HUES6 (cell line): ENCODE measurements around the gene ANO1.

ENCODE experiments used
- H3K27ac ChIP-seq: 2 replicates; pipeline ENCODE4 v1.7.0; 2013; ENCODE audit warnings: low read depth, mild to moderate bottlenecking, low read length, inconsistent platforms
- H3K27me3 ChIP-seq: 2 replicates; pipeline ENCODE4 v1.6.1; 2013; ENCODE audit warnings: low read length; ENCODE audit not compliant: control insufficient read depth, insufficient read depth
- H3K36me3 ChIP-seq: 2 replicates; pipeline ENCODE4 v1.6.1; 2013; ENCODE audit warnings: low read length; ENCODE audit not compliant: control insufficient read depth, insufficient read depth
- H3K4me1 ChIP-seq: 2 replicates; pipeline ENCODE4 v1.6.1; 2013; ENCODE audit warnings: low read length; ENCODE audit not compliant: control insufficient read depth, insufficient read depth
- H3K4me3 ChIP-seq: 2 replicates; pipeline ENCODE4 v1.5.1; 2013; ENCODE audit warnings: low read depth, low read length
- H3K9ac ChIP-seq: one replicate; pipeline ENCODE4 v1.6.1; 2013; ENCODE audit warnings: mild to moderate bottlenecking, low read length
- H3K9me3 ChIP-seq: 2 replicates; pipeline ENCODE4 v1.6.1; 2013; ENCODE audit warnings: low read depth, low read length; ENCODE audit not compliant: control insufficient read depth, insufficient read depth

The ANO1 gene

GRCh38 chr11:70156291-70157037 lies 78.3 kb downstream of the ANO1 start:
- H3K27me3 ChIP-seq = no peaks in the 10 kb centered on the region
- no peak overlapping the region for H3K9ac ChIP-seq
- no peaks in the 10 kb centered on the region for H3K9me3 ChIP-seq
- H3K4me1 ChIP-seq = no peaks in the 10 kb centered on the region
- H3K36me3 ChIP-seq = no peaks in the 10 kb centered on the region
- no peak overlapping the region for H3K4me3 ChIP-seq
- no peak overlapping the region for H3K27ac ChIP-seq

- no peak overlapping the region for H3K27ac ChIP-seq
- no peaks in the 10 kb centered on the region for H3K4me1 ChIP-seq
- H3K27me3 ChIP-seq = no peaks in the 10 kb centered on the region
- no peaks in the 10 kb centered on the region for H3K9me3 ChIP-seq
- H3K4me3 ChIP-seq = no peak overlapping the region
- H3K36me3 ChIP-seq = no peaks in the 10 kb centered on the region
- no peak overlapping the region for H3K9ac ChIP-seq
These were observed 80.1 kb downstream of the ANO1 start for GRCh38 chr11:70158201-70158600.

DNA sequence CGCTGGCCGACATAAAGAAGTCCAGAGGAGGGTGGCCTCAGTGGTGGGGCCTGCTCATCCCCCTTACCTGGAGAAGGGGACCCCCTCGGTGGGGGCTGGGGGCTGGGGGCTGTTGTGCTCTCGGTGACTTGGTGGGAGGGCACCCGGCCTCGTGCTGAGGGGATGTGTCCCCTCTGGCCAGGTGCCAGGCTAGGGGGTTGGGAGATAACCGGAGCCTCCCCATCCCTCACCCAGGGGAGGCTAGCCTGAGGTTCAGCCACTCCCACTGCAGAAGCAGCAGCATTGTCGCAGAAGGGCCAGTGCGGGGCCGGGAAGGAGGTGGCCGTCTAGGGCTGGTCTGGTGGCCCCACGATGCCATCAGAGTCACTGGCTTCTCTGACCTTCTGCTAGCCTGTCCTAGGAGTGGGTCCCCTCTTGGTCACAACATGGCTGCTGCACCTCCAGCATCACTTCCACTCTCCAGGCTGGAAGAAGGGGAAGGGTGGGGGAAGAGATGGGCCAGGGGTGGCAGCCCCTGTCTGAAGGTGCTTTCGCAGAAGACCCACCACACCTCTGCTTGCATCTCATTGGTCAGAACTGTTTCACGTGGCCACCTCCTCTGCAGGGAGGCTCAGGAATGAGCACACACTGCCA lies 80.8 kb downstream of the ANO1 start:
- Histone ChIP-seq H3K9me3 (no peaks in the 10 kb centered on the region), H3K36me3 (no peaks in the 10 kb centered on the region), H3K9ac (no peak overlapping the region), H3K4me1 (no peaks in the 10 kb centered on the region), H3K27me3 (no peaks in the 10 kb centered on the region), H3K4me3 (no peak overlapping the region), H3K27ac (no peak overlapping the region)

- no peak overlapping the region for H3K27ac ChIP-seq
- H3K4me3 ChIP-seq = no peak overlapping the region
- no peaks in the 10 kb centered on the region for H3K4me1 ChIP-seq
- no peaks in the 10 kb centered on the region for H3K27me3 ChIP-seq
- no peaks in the 10 kb centered on the region for H3K9me3 ChIP-seq
- no peak overlapping the region for H3K9ac ChIP-seq
- H3K36me3 ChIP-seq = no peaks in the 10 kb centered on the region
These were observed 81.8 kb downstream of the ANO1 start for GRCh38 chr11:70159627-70160570.

GRCh38 chr11:70161043-70161625 lies 83.0 kb downstream of the ANO1 start:
- H3K27ac ChIP-seq = no peak overlapping the region

DNA sequence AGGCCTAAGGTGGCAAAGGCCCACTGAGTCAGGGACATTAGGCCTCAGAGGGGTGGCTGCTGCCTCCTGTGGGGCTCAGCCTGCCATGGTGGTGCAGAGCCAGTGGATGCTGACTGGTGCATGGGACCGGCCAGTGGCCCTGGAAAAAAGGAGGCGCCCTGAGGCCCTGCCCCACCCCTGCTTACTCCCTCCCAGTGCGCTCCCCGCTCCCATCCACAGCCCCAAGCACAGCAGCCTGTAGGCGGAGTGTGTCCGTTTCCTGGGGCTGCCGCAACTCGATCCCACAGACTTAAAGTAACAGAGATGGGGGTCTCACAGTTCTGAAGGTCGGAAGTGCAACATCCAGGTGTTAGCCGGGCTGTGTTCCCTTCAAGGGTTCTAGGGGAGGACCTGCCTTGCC lies 86.6 kb downstream of the ANO1 start:
- Histone ChIP-seq H3K4me1 (no peaks in the 10 kb centered on the region), H3K9ac (no peak overlapping the region), H3K9me3 (no peaks in the 10 kb centered on the region), H3K27ac (no peak overlapping the region), H3K4me3 (no peak overlapping the region), H3K27me3 (no peaks in the 10 kb centered on the region), H3K36me3 (no peaks in the 10 kb centered on the region)

More at GRCh38 chr11:70161043-70161625, 83.0 kb downstream of the ANO1 start:
- Histone ChIP-seq H3K9me3 (no peaks in the 10 kb centered on the region), H3K4me1 (no peaks in the 10 kb centered on the region), H3K27me3 (no peaks in the 10 kb centered on the region), H3K36me3 (no peaks in the 10 kb centered on the region), H3K9ac (no peak overlapping the region), H3K4me3 (no peak overlapping the region)

DNA sequence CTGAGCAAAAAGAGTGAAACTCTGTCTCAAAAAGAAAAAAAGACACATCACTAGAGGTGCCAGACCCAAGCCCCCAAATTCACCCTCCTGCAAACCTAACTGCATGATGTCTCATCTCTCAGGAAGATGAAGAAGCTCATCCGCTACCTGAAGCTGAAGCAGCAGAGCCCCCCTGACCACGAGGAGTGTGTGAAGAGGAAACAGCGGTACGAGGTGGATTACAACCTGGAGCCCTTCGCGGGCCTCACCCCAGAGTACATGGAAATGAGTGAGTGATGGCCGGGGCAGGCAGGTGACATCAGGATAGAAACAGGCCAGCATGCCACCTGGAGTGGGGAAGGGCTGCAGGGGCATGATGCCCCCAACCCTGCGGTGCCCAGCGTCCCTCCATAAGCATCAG lies 89.0 kb downstream of the ANO1 start:
- H3K9ac ChIP-seq = no peak overlapping the region
- H3K9me3 ChIP-seq = no peaks in the 10 kb centered on the region
- no peak overlapping the region for H3K27ac ChIP-seq
- H3K4me1 ChIP-seq = no peaks in the 10 kb centered on the region
- H3K36me3 ChIP-seq = no peaks in the 10 kb centered on the region
- no peak overlapping the region for H3K4me3 ChIP-seq
- no peaks in the 10 kb centered on the region for H3K27me3 ChIP-seq

DNA sequence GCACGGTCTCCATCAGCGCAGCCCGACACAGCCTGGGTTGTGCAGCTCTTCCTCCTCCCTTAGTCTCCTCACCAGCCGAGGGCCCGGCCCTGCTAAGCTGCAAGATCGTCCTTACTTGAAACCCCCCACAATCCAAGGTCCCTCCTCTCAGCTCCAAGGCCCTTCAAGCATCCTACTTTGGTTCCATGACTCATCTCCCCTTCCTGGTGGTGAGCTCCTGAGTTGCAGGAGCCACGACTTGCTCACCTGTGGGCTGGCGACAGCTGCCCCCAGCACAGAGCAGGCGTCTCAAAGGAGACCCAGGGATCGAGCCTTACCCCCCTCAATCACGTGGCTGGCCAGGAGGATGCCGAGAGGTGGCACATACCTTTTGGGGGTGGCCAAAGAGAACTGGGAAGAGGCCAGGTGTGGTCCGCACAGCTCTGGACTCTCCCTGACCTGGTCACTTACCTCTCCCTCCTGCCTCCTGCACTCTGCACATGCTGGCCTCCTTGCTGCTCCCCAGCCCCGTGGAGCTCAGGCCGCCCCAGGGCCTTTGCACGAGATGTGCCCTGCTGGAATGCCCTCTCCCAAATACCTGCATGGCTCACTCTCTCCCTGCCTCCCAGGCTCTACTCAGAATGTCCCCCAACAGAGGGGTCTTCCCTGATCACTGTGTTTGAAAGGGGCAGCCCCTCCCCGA lies 89.7 kb downstream of the ANO1 start:
- no peaks in the 10 kb centered on the region for H3K36me3 ChIP-seq
- H3K4me3 ChIP-seq = no peak overlapping the region
- H3K27me3 ChIP-seq = no peaks in the 10 kb centered on the region
- H3K9me3 ChIP-seq = no peaks in the 10 kb centered on the region
- no peaks in the 10 kb centered on the region for H3K4me1 ChIP-seq
- H3K9ac ChIP-seq = no peak overlapping the region
- no peak overlapping the region for H3K27ac ChIP-seq

- H3K9me3 ChIP-seq = no peaks in the 10 kb centered on the region
- no peak overlapping the region for H3K9ac ChIP-seq
- no peaks in the 10 kb centered on the region for H3K27me3 ChIP-seq
- H3K4me1 ChIP-seq = no peaks in the 10 kb centered on the region
- no peak overlapping the region for H3K27ac ChIP-seq
- H3K4me3 ChIP-seq = no peak overlapping the region
- H3K36me3 ChIP-seq = no peaks in the 10 kb centered on the region
These were observed 90.3 kb downstream of the ANO1 start for GRCh38 chr11:70168405-70168754.

DNA sequence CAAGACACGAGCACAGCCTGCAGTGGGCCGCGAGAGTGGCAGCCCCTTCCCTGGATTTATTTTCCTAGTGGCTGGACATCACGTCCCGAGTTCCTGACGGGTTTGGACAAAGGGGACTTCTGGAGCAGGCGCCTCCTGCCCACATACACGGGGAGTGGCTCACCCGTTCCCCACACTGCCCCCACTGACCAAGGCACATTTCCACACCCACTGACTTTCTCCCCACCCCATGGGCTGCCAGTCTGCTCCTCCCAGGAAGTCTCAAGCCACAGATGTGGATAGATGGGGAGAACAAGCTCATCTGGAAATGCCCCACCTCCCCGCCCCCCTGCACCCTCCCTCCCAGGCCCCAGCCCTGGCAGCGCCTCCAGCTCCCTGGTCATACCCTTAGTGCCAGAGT lies 91.0 kb downstream of the ANO1 start:
- Histone ChIP-seq H3K4me1 (no peaks in the 10 kb centered on the region), H3K36me3 (no peaks in the 10 kb centered on the region), H3K4me3 (no peak overlapping the region), H3K27ac (no peak overlapping the region), H3K9ac (no peak overlapping the region), H3K27me3 (no peaks in the 10 kb centered on the region), H3K9me3 (no peaks in the 10 kb centered on the region)
